ENCODE results near the gene TSPAN16. TPM values are rescaled to one million over a fixed set of nuclear protein-coding genes. Genes with fewer than 3 reads are reported as not detected.

TSPAN16 gene
- total and polyA plus RNA-seq, 2 experiments from 2014 or later = not detected

- Mint-ChIP-seq H3K27me3 (ENCODE audit: insufficient read depth, low read depth, poor library complexity) (peaks cover 7% of the 10 kb centered on the region), H3K9me3 (no peaks in the 10 kb centered on the region), H3K4me3 (no peak overlapping the region), H3K27ac (no peak overlapping the region), H3K36me3 (ENCODE audit: low read depth) (peaks cover 33% of the 10 kb centered on the region), H3K4me1 (no peaks in the 10 kb centered on the region)
- H3K36me3 ChIP-seq (ENCODE audit: insufficient read depth) = peaks cover 6% of the 10 kb centered on the region; the same call in 1 of the 2 replicates
- 0 out of 2 replicates have a peak, but pooled peaks cover 3% of the 10 kb centered on the region for H3F3A ChIP-seq (replicated peaks; ENCODE audit: low read depth)
- ATAC-seq = no peak
- H3K4me1 ChIP-seq (ENCODE audit: insufficient read depth) = no peaks in the 10 kb centered on the region
- H3K4me2 ChIP-seq = no peak overlapping the region
- H3K27me3 ChIP-seq (ENCODE audit: insufficient read depth) = no peaks in the 10 kb centered on the region
- no peak overlapping the region for H3K27ac ChIP-seq (ENCODE audit: low read depth)
- H4K20me1 ChIP-seq (replicated peaks; ENCODE audit: insufficient read depth) = no peaks in the 10 kb centered on the region; the same call in none of the 2 replicates
- DNase-seq (ENCODE audit: low spot score) = no peak
- no peaks in the 10 kb centered on the region for H3K9me2 ChIP-seq (ENCODE audit: insufficient read depth)
- no peak overlapping the region for H3K4me3 ChIP-seq
- H3K79me2 ChIP-seq (replicated peaks; ENCODE audit: insufficient read depth) = no peaks in the 10 kb centered on the region
- no peak for TF ChIP-seq REST (IDR thresholded peaks at IDR 0.05; ENCODE audit: unreplicated experiment)
- no peak for TF ChIP-seq CTCF (conservative IDR thresholded peaks at IDR 0.05; ENCODE audit: low read depth in 2 of 2)
- no peak for TF ChIP-seq EZH2 (IDR thresholded peaks at IDR 0.05; ENCODE audit: low read depth, unreplicated experiment)
- no peak for TF ChIP-seq STAT1 (IDR thresholded peaks at IDR 0.05; ENCODE audit: unreplicated experiment)
- TF ChIP-seq JUNB (IDR thresholded peaks at IDR 0.05; ENCODE audit: unreplicated experiment) = no peak
- TF ChIP-seq CREB1 (CRISPR knock-in tag; IDR thresholded peaks at IDR 0.05; ENCODE audit: low read depth) = no peak
- no peak for TF ChIP-seq ZNF114 (CRISPR knock-in tag; IDR thresholded peaks at IDR 0.05)
- H2AFZ ChIP-seq = no peak overlapping the region
Measured at GRCh38 chr19:11251650-11252314, 44.2 kb upstream of the TSPAN16 start.

- H3K36me3 Mint-ChIP-seq (ENCODE audit: low read depth) = peaks cover 28% of the 10 kb centered on the region
- H3K9me2 ChIP-seq (ENCODE audit: insufficient read depth) = no peaks in the 10 kb centered on the region
- H3K4me2 ChIP-seq = no peak overlapping the region
- H4K20me1 ChIP-seq (replicated peaks; ENCODE audit: insufficient read depth) = no peaks in the 10 kb centered on the region; the same call in none of the 2 replicates
- no peaks in the 10 kb centered on the region for H3K4me1 ChIP-seq (ENCODE audit: insufficient read depth)
- no peaks in the 10 kb centered on the region for H3K4me1 Mint-ChIP-seq
- no peaks in the 10 kb centered on the region for H3K27me3 ChIP-seq (ENCODE audit: insufficient read depth)
- H3F3A ChIP-seq (replicated peaks; ENCODE audit: low read depth) = 0 out of 2 replicates have a peak, but pooled peaks cover under 1% of the 10 kb centered on the region
- H3K4me3 ChIP-seq = no peak overlapping the region
- peaks cover 3% of the 10 kb centered on the region; the same call in 1 of the 2 replicates for H3K79me2 ChIP-seq (replicated peaks; ENCODE audit: insufficient read depth)
- ATAC-seq = no peak
- no peak overlapping the region for H3K27ac ChIP-seq (ENCODE audit: low read depth)
- peak; percentile 17 for DNase-seq (ENCODE audit: low spot score)
- H3K9me3 Mint-ChIP-seq = no peaks in the 10 kb centered on the region
- H2AFZ ChIP-seq = no peak overlapping the region
- H3K4me3 Mint-ChIP-seq = no peak overlapping the region
- H3K27me3 Mint-ChIP-seq (ENCODE audit: insufficient read depth, low read depth, poor library complexity) = peaks cover 7% of the 10 kb centered on the region
- H3K27ac Mint-ChIP-seq = no peak overlapping the region
- peaks cover 6% of the 10 kb centered on the region; the same call in 1 of the 2 replicates for H3K36me3 ChIP-seq (ENCODE audit: insufficient read depth)
- no peak for TF ChIP-seq ETS1 (IDR thresholded peaks at IDR 0.05)
- TF ChIP-seq ZNF114 (CRISPR knock-in tag; IDR thresholded peaks at IDR 0.05) = no peak
- no peak for TF ChIP-seq CTCF (conservative IDR thresholded peaks at IDR 0.05; ENCODE audit: low read depth in 2 of 2)
- no peak for TF ChIP-seq EZH2phosphoT487 (IDR thresholded peaks at IDR 0.05; ENCODE audit: unreplicated experiment)
- no peak for TF ChIP-seq NANOG (IDR thresholded peaks at IDR 0.05; ENCODE audit: borderline replicate concordance)
- no peak for TF ChIP-seq CREB1 (CRISPR knock-in tag; IDR thresholded peaks at IDR 0.05; ENCODE audit: low read depth)
Measured at GRCh38 chr19:11252665-11253355, 43.1 kb upstream of the TSPAN16 start.
